Ovary (tissue), 9 donors: ENCODE data around the gene KRT32. TPM values are rescaled to one million over a fixed set of nuclear protein-coding genes. Genes with fewer than 3 reads are reported as not detected.

Experiments used
- DNase-seq, 5 donors: peaks; one replicate each; pipeline ENCODE4 v3.0.0-alpha.2; 2019 to 2020
- H3K27ac ChIP-seq, 2 donors: fragments of 200-600 bp; one replicate each; pipeline versions ENCODE4 v1.5.1 to v1.8.0; 2019 to 2022
- H3K27me3 ChIP-seq: fragments of 200-600 bp; one replicate; pipeline ENCODE4 v1.8.0; 2022
- H3K36me3 ChIP-seq: fragments of 200-600 bp; sonication (generic); one replicate; pipeline ENCODE4 v1.5.1; 2019
- H3K4me1 ChIP-seq: one replicate; pipeline ENCODE4 v1.8.1; 2013; ENCODE audit warnings: mild to moderate bottlenecking, moderate library complexity; ENCODE audit not compliant: insufficient read depth
- H3K4me3 ChIP-seq: fragments of 200-600 bp; sonication (generic); one replicate; pipeline ENCODE4 v1.5.1; 2017
- H3K9me3 ChIP-seq, 2 donors: fragments of 200-600 bp in 1 of 2; sonication (generic) in 1 of 2; one replicate each; pipeline versions ENCODE4 v1.5.1 to v1.8.1; 2013 to 2019; ENCODE audit warnings: mild to moderate bottlenecking in 1 of 2, moderate library complexity in 1 of 2
- EP300 ChIP-seq: sonication (generic); formaldehyde crosslinking; IDR thresholded peaks from one replicate; pipeline ENCODE4 v1.6.1; 2017; ENCODE audit warnings: antibody characterized with exemption
- POLR2A ChIP-seq: fragments of 450-650 bp; IDR thresholded peaks from one replicate; pipeline ENCODE4 v1.6.1; 2017; ENCODE audit warnings: antibody characterized with exemption, mild to moderate bottlenecking, moderate library complexity
- WGBS, 3 donors: extraction: QIAGEN DNeasy Blood & Tissue Kit in 1 of 3; methylation state at CpG; one replicate each; pipeline versions ENCODE4 v1.1.5 to v1.1.7; 2013 to 2017; 5-methylcytosine and 5-hydroxymethylcytosine counted together
- intact Hi-C, 4 donors: fragments of 100-400 bp; cut with DNase I; formaldehyde crosslinking; loops; one replicate each; pipeline versions ENCODE4 v1.11.0 to v1.15.1; 2022 to 2023
- polyA plus RNA-seq, 2 donors: library from polyadenylated mRNA; stranded (reverse); fragments of 200-250 nt in 1 of 2; fragments of 350-450 nt in 1 of 2; fragmentation: Illumina TruSeq in 1 of 2; extraction: RNeasy Lipid Tissue Mini Kit (QIAGEN cat#74804) in 1 of 2; gene quantifications; one replicate each; pipeline ENCODE4 v1.2.3, GENCODE V29; 2013 to 2014
- total RNA-seq, 7 donors: library from RNA; depleted of rRNA in 2 of 7; stranded (reverse); fragments of >200 nt in 2 of 7; fragmentation: NEBNext Ultra II Directional in 3 of 7; extraction: Animal tissue kit (Norgen Biotek cat#: 25700) in 3 of 7; gene quantifications; one replicate each; pipeline versions ENCODE4 v1.1.0 to v1.2.4, GENCODE V29; 2016 to 2023
- TF ChIP-seq, protein P1 (sequence below), 3 donors: fragments of 450-650 bp in 2 of 3; fragments of 200-600 bp in 1 of 3; IDR thresholded peaks; one replicate each; pipeline versions ENCODE4 v1.5.1 to v1.8.0; 2016 to 2022; ENCODE audit warnings: antibody characterized with exemption in 3 of 3, mild to moderate bottlenecking in 1 of 3
- donor health status: DM: no; HTN: no; CAD: no; lungs with moderate emphysema.
- donor health status: DM: no; HTN: no; CAD: no.
- donor health status: Bipolar disorder and iron deficiency.
- donor health status: DM: yes; HTN: yes; CAD: no.
- donor health status: DM: no; HTN: no; CAD: no.
- donor health status: DM: yes; HTN: yes; CAD: no.

Gene KRT32
- total and polyA plus RNA-seq, 9 donors: 0.18 to 0.33 (median 0.20) TPM; not detected in 6

DNA sequence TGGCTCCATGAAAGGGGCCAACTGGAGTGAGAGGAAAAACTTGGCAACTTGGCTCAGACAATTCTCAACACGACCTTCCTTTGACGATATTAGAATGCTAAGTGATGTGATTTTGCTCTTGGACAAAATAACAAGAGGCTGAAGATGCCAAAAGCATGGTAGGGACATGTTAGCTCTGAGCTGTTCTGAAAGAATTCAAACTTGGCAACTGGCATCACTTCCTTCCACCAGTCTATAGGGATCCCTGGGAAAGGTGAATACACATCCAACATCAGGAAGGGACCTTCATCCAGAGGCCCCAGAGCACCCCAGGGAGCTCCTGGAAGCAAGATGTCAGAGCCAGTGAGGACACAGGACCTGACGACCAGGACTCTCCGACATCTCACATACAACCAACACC lies 47.1 kb downstream of the KRT32 start:
- intact Hi-C loops: no loop called here

DNA sequence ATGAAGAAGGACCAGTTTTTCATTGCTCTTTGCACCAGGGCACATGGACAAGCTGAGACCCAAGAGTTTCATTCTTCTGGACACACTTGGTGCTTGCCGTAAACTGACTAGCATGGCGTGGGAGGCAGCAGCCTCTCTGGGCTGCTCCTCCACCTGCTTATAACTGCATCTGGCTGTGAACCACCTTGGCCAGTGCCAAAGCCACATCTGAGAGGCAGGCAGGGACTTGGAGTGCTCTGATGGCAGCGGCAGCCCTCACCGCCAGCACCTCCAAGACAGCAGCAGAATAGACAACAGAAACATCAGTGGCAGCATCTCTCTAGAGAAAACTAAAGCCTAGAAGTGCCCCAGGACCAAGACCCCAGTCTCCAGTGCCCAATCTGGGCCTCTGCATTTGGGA lies 47.5 kb downstream of the KRT32 start:
- intact Hi-C loops: loop anchor here in 2 of 4 donors (10.0 kb wide), 1 partner anchor 105 kb away; the partner anchor contains the start of gene KRT19 (in 2 of the 2)
- no peak overlapping the region for H3K27ac ChIP-seq
- no peaks in the 10 kb centered on the region for H3K27me3 ChIP-seq
- no peaks in the 10 kb centered on the region for H3K9me3 ChIP-seq
- H3K36me3 ChIP-seq: no peaks in the 10 kb centered on the region
- TF ChIP-seq, protein P1, sequence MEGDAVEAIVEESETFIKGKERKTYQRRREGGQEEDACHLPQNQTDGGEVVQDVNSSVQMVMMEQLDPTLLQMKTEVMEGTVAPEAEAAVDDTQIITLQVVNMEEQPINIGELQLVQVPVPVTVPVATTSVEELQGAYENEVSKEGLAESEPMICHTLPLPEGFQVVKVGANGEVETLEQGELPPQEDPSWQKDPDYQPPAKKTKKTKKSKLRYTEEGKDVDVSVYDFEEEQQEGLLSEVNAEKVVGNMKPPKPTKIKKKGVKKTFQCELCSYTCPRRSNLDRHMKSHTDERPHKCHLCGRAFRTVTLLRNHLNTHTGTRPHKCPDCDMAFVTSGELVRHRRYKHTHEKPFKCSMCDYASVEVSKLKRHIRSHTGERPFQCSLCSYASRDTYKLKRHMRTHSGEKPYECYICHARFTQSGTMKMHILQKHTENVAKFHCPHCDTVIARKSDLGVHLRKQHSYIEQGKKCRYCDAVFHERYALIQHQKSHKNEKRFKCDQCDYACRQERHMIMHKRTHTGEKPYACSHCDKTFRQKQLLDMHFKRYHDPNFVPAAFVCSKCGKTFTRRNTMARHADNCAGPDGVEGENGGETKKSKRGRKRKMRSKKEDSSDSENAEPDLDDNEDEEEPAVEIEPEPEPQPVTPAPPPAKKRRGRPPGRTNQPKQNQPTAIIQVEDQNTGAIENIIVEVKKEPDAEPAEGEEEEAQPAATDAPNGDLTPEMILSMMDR (IDR thresholded peaks at IDR 0.05): no peak
- TF ChIP-seq EP300: no peak
- TF ChIP-seq POLR2A: no peak
- no peak overlapping the region for H3K4me3 ChIP-seq
- WGBS, 3 donors: 93 to 95% (median 93%) methylated on average over 4 of the region's 4 CpGs
- peaks cover 28% of the 10 kb centered on the region for H3K4me1 ChIP-seq
- DNase-seq: no peak

More for the DNA sequence above, 47.1 kb downstream of the KRT32 start:
- Histone ChIP-seq H3K27ac (no peak overlapping the region), H3K4me1 (peaks cover 25% of the 10 kb centered on the region), H3K36me3 (no peaks in the 10 kb centered on the region), H3K9me3 (no peaks in the 10 kb centered on the region), H3K27me3 (no peaks in the 10 kb centered on the region), H3K4me3 (no peak overlapping the region)
- 38 to 46% (median 40%) methylated on average over 4 of the region's 4 CpGs for WGBS, 3 donors
- no peak for DNase-seq
- TF ChIP-seq, protein P1 (IDR thresholded peaks at IDR 0.05): no peak
- TF ChIP-seq POLR2A (no peak), EP300 (no peak)

DNA sequence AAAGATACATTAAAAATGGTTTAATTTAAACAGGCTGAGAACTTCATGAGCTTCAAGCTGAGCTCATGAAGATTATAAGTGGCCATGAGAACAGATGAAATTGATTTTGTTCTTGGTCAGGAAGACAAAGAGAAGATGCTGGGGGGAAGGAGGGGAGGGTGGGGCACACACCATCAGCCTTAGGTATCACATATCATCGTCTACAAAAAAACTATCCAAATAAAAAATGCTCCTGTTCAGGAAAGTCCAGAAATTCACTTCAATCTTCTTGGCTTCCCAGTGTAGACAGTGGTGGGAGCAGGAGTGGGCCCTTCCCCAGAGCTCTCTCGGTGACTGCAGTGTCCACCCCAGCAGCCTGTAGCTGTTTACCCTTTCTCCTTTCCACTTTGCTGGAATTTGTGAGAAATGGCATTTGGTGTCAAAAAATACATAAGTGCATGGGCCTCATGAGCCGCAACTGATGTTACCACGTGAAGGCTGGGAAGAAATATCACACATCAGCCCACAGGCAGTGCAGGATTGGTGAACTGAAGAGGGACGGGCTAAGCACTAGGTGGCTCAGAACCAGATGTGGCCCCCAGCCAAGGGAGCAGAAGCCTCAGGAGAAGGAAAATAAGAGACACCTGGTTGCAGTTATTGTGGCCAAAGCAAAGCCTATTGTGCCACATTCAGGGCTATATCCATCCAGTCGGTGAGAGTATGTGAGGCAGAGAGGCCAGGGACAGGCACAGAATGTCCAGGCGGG lies 48.9 kb downstream of the KRT32 start:
- intact Hi-C loops: loop anchor here in 2 of 4 donors (10.0 kb wide), 1 partner anchor 107 kb away; the partner anchor contains the start of gene KRT19 (in 2 of the 2)
- DNase-seq: no peak
- H3K4me3 ChIP-seq: no peak overlapping the region
- H3K27ac ChIP-seq: no peak overlapping the region
- H3K4me1 ChIP-seq: peaks cover 36% of the 10 kb centered on the region
- no peaks in the 10 kb centered on the region for H3K9me3 ChIP-seq
- 61 to 73% (median 65%) methylated on average over 7 of the region's 7 CpGs for WGBS, 3 donors
- H3K27me3 ChIP-seq: no peaks in the 10 kb centered on the region
- H3K36me3 ChIP-seq: no peaks in the 10 kb centered on the region
- TF ChIP-seq POLR2A: no peak
- TF ChIP-seq, protein P1 (IDR thresholded peaks at IDR 0.05): no peak
- no peak for TF ChIP-seq EP300

DNA sequence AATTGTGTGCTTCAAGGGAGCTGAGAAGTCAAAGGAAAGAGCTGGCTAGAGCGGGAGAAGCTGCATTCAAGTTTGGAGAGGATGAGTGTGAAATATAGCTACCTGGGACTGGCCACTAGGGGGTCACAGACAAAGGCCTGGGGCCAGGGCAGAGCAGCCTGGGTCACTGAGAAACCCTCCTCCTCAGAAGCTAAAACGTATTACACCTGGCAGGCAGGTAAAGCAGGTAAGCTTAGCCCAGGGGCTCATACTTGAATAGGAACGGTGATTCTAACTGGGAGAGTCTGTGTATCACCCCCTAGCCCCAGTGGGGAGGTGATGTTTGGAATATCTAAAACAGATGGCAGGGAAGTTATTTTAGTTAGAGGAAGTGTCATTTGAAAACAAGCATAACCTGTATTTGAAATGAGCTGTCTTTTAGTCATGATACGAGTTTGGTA lies 49.6 kb downstream of the KRT32 start:
- Histone ChIP-seq H3K4me1 (peaks cover 36% of the 10 kb centered on the region), H3K4me3 (no peak overlapping the region), H3K27ac (no peak overlapping the region), H3K9me3 (no peaks in the 10 kb centered on the region), H3K36me3 (no peaks in the 10 kb centered on the region), H3K27me3 (no peaks in the 10 kb centered on the region)
- WGBS, 3 donors: 23 to 58% (median 33%) methylated on average over 4 of the region's 4 CpGs
- TF ChIP-seq, protein P1 (IDR thresholded peaks at IDR 0.05): no peak
- no peak for TF ChIP-seq EP300
- TF ChIP-seq POLR2A: no peak
- no peak for DNase-seq
- intact Hi-C loops: loop anchor here in 2 of 4 donors (10.0 kb wide), 1 partner anchor 107 kb away; the partner anchor contains the start of gene KRT19 (in 2 of the 2)
